Mesenchymal stem cell (in vitro differentiated cells and primary cell): ENCODE measurements around the gene FHIT.
A peak's percentile ranks its signal among the peaks of the same experiment; 100 is the strongest.

Experiments used
- DNase-seq: peaks from one replicate; pipeline ENCODE4 v3.0.0-alpha.2; 2013
- H2AFZ ChIP-seq: one replicate; pipeline ENCODE4 v1.6.1; 2013; ENCODE audit warnings: low read depth, mild to moderate bottlenecking, control low read depth, inconsistent platforms, low read length, moderate library complexity
- H2AK5ac ChIP-seq: 2 replicates; pipeline ENCODE4 v1.6.1; 2013; ENCODE audit warnings: low read length, moderate library complexity, mild to moderate bottlenecking, inconsistent platforms; ENCODE audit not compliant: severe bottlenecking
- H2BK120ac ChIP-seq: one replicate; pipeline ENCODE4 v1.6.1; 2013; ENCODE audit warnings: low read depth, mild to moderate bottlenecking, inconsistent platforms, low read length, moderate library complexity
- H2BK12ac ChIP-seq, 2 experiments: one replicate each; pipeline ENCODE4 v1.6.1; 2013; ENCODE audit warnings: inconsistent platforms in 2 of 2, low read length in 2 of 2, mild to moderate bottlenecking in 2 of 2, moderate library complexity in 2 of 2, control low read depth in 1 of 2
- H2BK15ac ChIP-seq: one replicate; pipeline ENCODE4 v1.6.1; 2013; ENCODE audit warnings: mild to moderate bottlenecking, low read depth, inconsistent platforms; ENCODE audit not compliant: poor library complexity, severe bottlenecking
- H2BK5ac ChIP-seq: 2 replicates; pipeline ENCODE4 v1.6.1; 2013; ENCODE audit warnings: low read depth, mild to moderate bottlenecking, low read length, control low read depth, inconsistent platforms; ENCODE audit not compliant: poor library complexity, severe bottlenecking
- H3K14ac ChIP-seq, 2 experiments: one replicate each; pipeline ENCODE4 v1.6.1; 2013; ENCODE audit warnings: inconsistent platforms in 2 of 2, low read length in 2 of 2, control low read depth in 1 of 2, mild to moderate bottlenecking in 1 of 2, moderate library complexity in 1 of 2
- H3K18ac ChIP-seq, 2 experiments: one replicate each; pipeline ENCODE4 v1.6.1; 2013; ENCODE audit warnings: inconsistent platforms in 2 of 2, low read length in 2 of 2, control low read depth in 1 of 2, low read depth in 1 of 2, mild to moderate bottlenecking in 1 of 2
- H3K23ac ChIP-seq, 2 experiments: one replicate each; pipeline ENCODE4 v1.6.1; 2013; ENCODE audit warnings: inconsistent platforms in 2 of 2, low read length in 2 of 2, mild to moderate bottlenecking in 2 of 2, moderate library complexity in 2 of 2, control low read depth in 1 of 2
- H3K27ac ChIP-seq: 2 replicates; pipeline ENCODE4 v1.5.1; 2013; ENCODE audit warnings: mild to moderate bottlenecking, moderate library complexity, low read length, control low read depth, inconsistent platforms; ENCODE audit not compliant: poor library complexity, severe bottlenecking
- H3K27me3 ChIP-seq, 2 experiments: 2 replicates each; pipeline versions ENCODE4 v1.6.1 to v1.7.0; 2013; ENCODE audit warnings: low read length in 2 of 2, mild to moderate bottlenecking in 2 of 2, moderate library complexity in 2 of 2, control low read depth in 1 of 2, inconsistent platforms in 1 of 2; ENCODE audit not compliant: control insufficient read depth in 1 of 2, insufficient read depth in 1 of 2
- H3K36me3 ChIP-seq, 2 experiments: 2 replicates each; pipeline versions ENCODE4 v1.6.1 to v1.7.0; 2013; ENCODE audit warnings: low read length in 2 of 2, control low read depth in 1 of 2, inconsistent platforms in 1 of 2, low read depth in 1 of 2, mild to moderate bottlenecking in 1 of 2; ENCODE audit not compliant: insufficient read depth in 2 of 2, control insufficient read depth in 1 of 2
- H3K4ac ChIP-seq, 2 experiments: one replicate each; pipeline ENCODE4 v1.6.1; 2013; ENCODE audit warnings: inconsistent platforms in 2 of 2, low read length in 2 of 2, mild to moderate bottlenecking in 2 of 2, moderate library complexity in 2 of 2, control low read depth in 1 of 2, low read depth in 1 of 2
- H3K4me1 ChIP-seq: 2 replicates; pipeline ENCODE4 v1.6.1; 2013; ENCODE audit warnings: low read depth, low read length, control low read depth; ENCODE audit not compliant: control insufficient read depth, insufficient read depth
- H3K4me2 ChIP-seq: 2 replicates; pipeline ENCODE4 v1.6.1; 2013; ENCODE audit warnings: low read length, mild to moderate bottlenecking, inconsistent platforms; ENCODE audit not compliant: poor library complexity, severe bottlenecking
- H3K4me3 ChIP-seq, 2 experiments: 2 replicates each; pipeline versions ENCODE4 v1.5.1 to v1.7.0; 2013; ENCODE audit warnings: low read length in 2 of 2, mild to moderate bottlenecking in 2 of 2, control low read depth in 1 of 2, low read depth in 1 of 2; ENCODE audit not compliant: insufficient read depth in 1 of 2
- H3K79me1 ChIP-seq: replicated peaks from 2 replicates; pipeline ENCODE4 v1.6.1; 2013; ENCODE audit warnings: mild to moderate bottlenecking, control low read depth, low read length, inconsistent platforms; ENCODE audit not compliant: poor library complexity, severe bottlenecking
- H3K9ac ChIP-seq: 2 replicates; pipeline ENCODE4 v1.7.0; 2013; ENCODE audit warnings: mild to moderate bottlenecking, low read length, moderate library complexity
- H3K9me3 ChIP-seq: 2 replicates; pipeline ENCODE4 v1.7.0; 2013; ENCODE audit warnings: mild to moderate bottlenecking, low read length; ENCODE audit not compliant: control insufficient read depth
- H4K8ac ChIP-seq: one replicate; pipeline ENCODE4 v1.6.1; 2013; ENCODE audit warnings: inconsistent platforms, mild to moderate bottlenecking, low read length, moderate library complexity
- H4K91ac ChIP-seq: one replicate; pipeline ENCODE4 v1.6.1; 2013; ENCODE audit warnings: mild to moderate bottlenecking, low read length, inconsistent platforms
- WGBS: methylation state at CpG from one replicate; pipeline ENCODE4 v1.1.7; 2013; ENCODE audit warnings: mixed read lengths; 5-methylcytosine and 5-hydroxymethylcytosine counted together

FHIT gene

GRCh38 chr3:60588806-60589205 lies 662.4 kb downstream of the FHIT start:
- H3K9me3 ChIP-seq: no peaks in the 10 kb centered on the region
- H4K8ac ChIP-seq: no peak overlapping the region
- WGBS: 50% methylated on average over 3 of the region's 3 CpGs
- no peak overlapping the region for H2BK15ac ChIP-seq
- no peak overlapping the region for H2BK5ac ChIP-seq
- no peaks in the 10 kb centered on the region for H3K79me1 ChIP-seq
- H3K27me3 ChIP-seq: no peaks in the 10 kb centered on the region
- no peak for DNase-seq
- H2BK120ac ChIP-seq: no peak overlapping the region
- no peak overlapping the region for H3K23ac ChIP-seq
- H4K91ac ChIP-seq: no peak overlapping the region
- H3K9ac ChIP-seq: no peak overlapping the region
- no peak overlapping the region for H3K18ac ChIP-seq
- peaks cover 1% of the 10 kb centered on the region for H3K4me1 ChIP-seq
- no peak overlapping the region for H3K4me3 ChIP-seq
- no peaks in the 10 kb centered on the region for H3K36me3 ChIP-seq
- no peak overlapping the region for H3K4me2 ChIP-seq
- H3K27ac ChIP-seq: no peak overlapping the region
- no peak overlapping the region for H2AFZ ChIP-seq
- H3K4ac ChIP-seq: no peak overlapping the region
- H2AK5ac ChIP-seq: no peak overlapping the region
- no peak overlapping the region for H2BK12ac ChIP-seq
- no peak overlapping the region for H3K14ac ChIP-seq

- WGBS: 0% methylated on average over 1 of the region's 1 CpG
- H3K18ac ChIP-seq: no peak overlapping the region
- H2AFZ ChIP-seq: no peak overlapping the region
- no peak overlapping the region for H2BK120ac ChIP-seq
- no peak overlapping the region for H4K91ac ChIP-seq
- H2BK15ac ChIP-seq: no peak overlapping the region
- no peak overlapping the region for H2AK5ac ChIP-seq
- no peak overlapping the region for H3K4me2 ChIP-seq
- DNase-seq: no peak
- H3K9ac ChIP-seq: no peak overlapping the region
- H3K4me1 ChIP-seq: peaks cover 1% of the 10 kb centered on the region
- no peaks in the 10 kb centered on the region for H3K27me3 ChIP-seq
- H4K8ac ChIP-seq: no peak overlapping the region
- H2BK5ac ChIP-seq: no peak overlapping the region
- no peak overlapping the region for H3K14ac ChIP-seq
- H2BK12ac ChIP-seq: no peak overlapping the region
- H3K9me3 ChIP-seq: no peaks in the 10 kb centered on the region
- no peaks in the 10 kb centered on the region for H3K79me1 ChIP-seq
- H3K4me3 ChIP-seq: no peak overlapping the region
- no peaks in the 10 kb centered on the region for H3K36me3 ChIP-seq
- H3K23ac ChIP-seq: no peak overlapping the region
- no peak overlapping the region for H3K27ac ChIP-seq
- H3K4ac ChIP-seq: no peak overlapping the region
Observed at GRCh38 chr3:60585918-60586317, 665.3 kb downstream of the FHIT start.

- Histone ChIP-seq H2BK120ac (no peak overlapping the region), H3K27ac (no peak overlapping the region), H3K4me2 (no peak overlapping the region), H3K9ac (no peak overlapping the region), H3K79me1 (no peaks in the 10 kb centered on the region), H2BK12ac (no peak overlapping the region), H2AK5ac (no peak overlapping the region), H4K8ac (no peak overlapping the region), H3K4ac (no peak overlapping the region), H3K14ac (no peak overlapping the region), H3K4me3 (no peak overlapping the region), H3K18ac (no peak overlapping the region), H2AFZ (no peak overlapping the region), H2BK15ac (no peak overlapping the region), H3K9me3 (no peaks in the 10 kb centered on the region), H3K23ac (no peak overlapping the region), H3K36me3 (no peaks in the 10 kb centered on the region), H2BK5ac (no peak overlapping the region), H4K91ac (no peak overlapping the region), H3K4me1 (peaks cover 1% of the 10 kb centered on the region), H3K27me3 (no peaks in the 10 kb centered on the region)
- DNase-seq: peak; percentile 22
- whole genome bisulfite sequencing: no CpG with 5 or more reads among the region's 2 CpGs
Observed at GRCh38 chr3:60584250-60584649, 667.0 kb downstream of the FHIT start.

- Histone ChIP-seq H3K14ac (no peak overlapping the region), H2BK5ac (no peak overlapping the region), H3K36me3 (no peaks in the 10 kb centered on the region), H3K18ac (no peak overlapping the region), H4K91ac (no peak overlapping the region), H3K23ac (no peak overlapping the region), H2AFZ (no peak overlapping the region), H3K4me1 (no peaks in the 10 kb centered on the region), H3K9ac (no peak overlapping the region), H4K8ac (no peak overlapping the region), H3K79me1 (no peaks in the 10 kb centered on the region), H3K4ac (no peak overlapping the region), H3K4me2 (no peak overlapping the region), H3K9me3 (no peaks in the 10 kb centered on the region), H2AK5ac (no peak overlapping the region), H3K27ac (no peak overlapping the region), H2BK12ac (no peak overlapping the region), H3K27me3 (no peaks in the 10 kb centered on the region), H2BK15ac (no peak overlapping the region), H2BK120ac (no peak overlapping the region), H3K4me3 (no peak overlapping the region)
- WGBS: 52% methylated on average over 2 of the region's 3 CpGs
- peak; percentile 18 for DNase-seq
Observed at GRCh38 chr3:60582288-60582687, 669.0 kb downstream of the FHIT start.
